Lung (tissue), 12 donors: Measurements from ENCODE around the gene ARPP21. TPM values are rescaled to one million over a fixed set of nuclear protein-coding genes. Genes with fewer than 3 reads are reported as not detected.

Experiments
- ATAC-seq: fragments of 200-7000 bp; cut with Tn5 transposase; one replicate; pipeline ENCODE4 v1.9.1; 2020; ENCODE audit warnings: moderate number of reproducible peaks; ENCODE audit not compliant: insufficient read depth, low FRiP score
- DNase-seq, 3 donors: peaks; one replicate each; pipeline ENCODE4 v3.0.0-alpha.2; 2013 to 2017
- H3K27ac ChIP-seq, 2 donors: one replicate each; pipeline ENCODE4 v1.5.1; 2013; ENCODE audit warnings: mild to moderate bottlenecking in 2 of 2, moderate library complexity in 2 of 2, control low read depth in 1 of 2, inconsistent platforms in 1 of 2, low read depth in 1 of 2, low read length in 1 of 2
- H3K27me3 ChIP-seq, 3 donors: one replicate each; pipeline ENCODE4 v1.5.1; 2013; ENCODE audit warnings: low read length in 2 of 3; ENCODE audit not compliant: control insufficient read depth in 3 of 3, insufficient read depth in 3 of 3
- H3K36me3 ChIP-seq, 4 donors: one replicate each; pipeline ENCODE4 v1.5.1; 2013; ENCODE audit warnings: low read length in 4 of 4, mild to moderate bottlenecking in 1 of 4, moderate library complexity in 1 of 4; ENCODE audit not compliant: control insufficient read depth in 4 of 4, insufficient read depth in 4 of 4
- H3K4me1 ChIP-seq, 5 donors: one replicate each; pipeline ENCODE4 v1.5.1; 2013; ENCODE audit warnings: low read length in 5 of 5, mild to moderate bottlenecking in 2 of 5, moderate library complexity in 1 of 5; ENCODE audit not compliant: control insufficient read depth in 5 of 5, insufficient read depth in 5 of 5
- H3K4me3 ChIP-seq: one replicate; pipeline ENCODE4 v1.5.1; 2013; ENCODE audit warnings: mild to moderate bottlenecking, control low read depth, moderate library complexity
- H3K9ac ChIP-seq, 2 donors: one replicate each; pipeline ENCODE4 v1.5.1; 2013; ENCODE audit warnings: low read length in 2 of 2, control low read depth in 1 of 2; ENCODE audit not compliant: insufficient read depth in 1 of 2
- H3K9me3 ChIP-seq, 4 donors: one replicate each; pipeline ENCODE4 v1.5.1; 2013; ENCODE audit warnings: low read length in 3 of 4, mild to moderate bottlenecking in 1 of 4, moderate library complexity in 1 of 4; ENCODE audit not compliant: control insufficient read depth in 4 of 4, insufficient read depth in 3 of 4
- CTCF ChIP-seq: IDR thresholded peaks from 2 replicates; pipeline ENCODE4 v1.5.1; 2012; ENCODE audit warnings: mild to moderate bottlenecking; ENCODE audit errors: control extremely low read depth, extremely low read depth
- WGBS, 2 donors: extraction: QIAGEN DNeasy Blood & Tissue Kit; methylation state at CpG; one replicate each; pipeline ENCODE4 v1.1.7; 2013; 5-methylcytosine and 5-hydroxymethylcytosine counted together
- polyA plus RNA-seq, 2 donors: library from polyadenylated mRNA; stranded (reverse); fragments of 200-250 nt; gene quantifications; one replicate each; pipeline ENCODE4 v1.2.1, GENCODE V29; 2013
- total RNA-seq, 2 donors: library from RNA; depleted of rRNA in 1 of 2; stranded (reverse); fragments of >200 nt in 1 of 2; gene quantifications; one replicate each; pipeline ENCODE4 v1.2.1, GENCODE V29; 2014 to 2021
- donor health status: control.
- donor health status: control.
- donor health status: Bipolar disorder and iron deficiency.
- donor health status: healthy.
- donor health status: DM: yes; HTN: yes; CAD: no.

The ARPP21 gene
- total and polyA plus RNA-seq, 4 donors = 0.71 TPM; not detected in 3

DNA sequence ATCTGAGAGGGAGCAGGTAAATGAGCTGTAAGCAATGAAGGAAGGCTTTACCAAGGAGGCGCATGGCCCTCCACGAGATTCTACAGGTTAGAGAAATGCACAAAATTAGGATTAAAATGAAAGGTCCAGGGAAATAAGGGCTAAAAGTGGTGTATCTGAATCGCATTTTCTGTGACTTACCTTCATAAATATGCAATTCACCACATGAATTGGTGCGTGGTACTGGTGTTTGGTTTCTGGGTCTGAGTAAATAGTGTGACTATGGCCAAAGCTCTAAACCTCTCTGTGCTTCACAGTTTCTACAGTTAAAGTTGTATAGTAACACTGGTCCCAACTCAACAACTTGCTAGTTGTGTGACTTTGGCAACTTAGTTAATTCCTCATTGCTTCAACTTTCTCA lies 8.1 kb downstream of the ARPP21 start:
- ATAC-seq = no peak
- Histone ChIP-seq H3K9me3 (no peaks in the 10 kb centered on the region), H3K27me3 (peaks cover 0 to 14% (median 11%) of the 10 kb centered on the region in 3 donors), H3K9ac (no peak overlapping the region), H3K4me3 (no peak overlapping the region), H3K4me1 (peaks cover 0 to 7% (median 0%) of the 10 kb centered on the region in 5 donors), H3K36me3 (no peaks in the 10 kb centered on the region), H3K27ac (no peak overlapping the region)
- no peak for TF ChIP-seq CTCF
- no peak for DNase-seq
- WGBS, 2 donors = 90 to 96% methylated on average over 4 of the region's 4 CpGs

GRCh38 chr3:35648347-35648746 lies 9.0 kb downstream of the ARPP21 start:
- H3K36me3 ChIP-seq = no peaks in the 10 kb centered on the region
- no peak for ATAC-seq
- TF ChIP-seq CTCF = no peak
- peak in 1 of 3 donors; percentile 17 for DNase-seq
- 65 to 67% methylated on average over 2 of the region's 2 CpGs for WGBS, 2 donors
- peaks cover 0 to 6% (median 6%) of the 10 kb centered on the region in 3 donors for H3K27me3 ChIP-seq
- no peak overlapping the region for H3K9ac ChIP-seq
- no peaks in the 10 kb centered on the region for H3K9me3 ChIP-seq
- peaks cover 0 to 7% (median 0%) of the 10 kb centered on the region in 5 donors for H3K4me1 ChIP-seq
- H3K27ac ChIP-seq = no peak overlapping the region
- no peak overlapping the region for H3K4me3 ChIP-seq

DNA sequence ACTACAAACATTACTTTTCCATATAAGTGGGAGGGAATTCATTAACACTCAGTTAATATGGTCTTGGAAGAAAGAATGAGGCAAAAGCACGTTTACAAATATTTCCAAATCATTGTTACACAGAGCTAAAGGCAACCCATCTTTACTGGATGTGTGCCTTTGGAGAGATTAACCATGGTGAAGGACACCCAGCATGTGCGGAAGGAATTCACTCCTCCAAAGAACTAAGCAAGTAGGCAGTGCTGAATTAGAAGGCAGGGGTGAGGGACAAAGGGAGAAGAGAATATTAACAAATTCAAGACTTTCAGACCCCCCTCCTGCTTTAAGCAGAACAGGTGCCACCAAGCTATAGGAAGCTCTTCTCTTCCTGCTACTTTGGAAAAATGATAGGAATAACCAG lies 10.1 kb downstream of the ARPP21 start:
- Histone ChIP-seq H3K4me3 (no peak overlapping the region), H3K27me3 (peaks cover 0 to 3% (median 0%) of the 10 kb centered on the region in 3 donors), H3K9ac (no peak overlapping the region), H3K36me3 (no peaks in the 10 kb centered on the region), H3K27ac (no peak overlapping the region), H3K4me1 (peaks cover 0 to 7% (median 0%) of the 10 kb centered on the region in 5 donors), H3K9me3 (no peaks in the 10 kb centered on the region)
- ATAC-seq (no peak), DNase-seq (no peak)
- WGBS, 2 donors = 79 to 82% methylated on average over 2 of the region's 2 CpGs
- TF ChIP-seq CTCF = no peak

DNA sequence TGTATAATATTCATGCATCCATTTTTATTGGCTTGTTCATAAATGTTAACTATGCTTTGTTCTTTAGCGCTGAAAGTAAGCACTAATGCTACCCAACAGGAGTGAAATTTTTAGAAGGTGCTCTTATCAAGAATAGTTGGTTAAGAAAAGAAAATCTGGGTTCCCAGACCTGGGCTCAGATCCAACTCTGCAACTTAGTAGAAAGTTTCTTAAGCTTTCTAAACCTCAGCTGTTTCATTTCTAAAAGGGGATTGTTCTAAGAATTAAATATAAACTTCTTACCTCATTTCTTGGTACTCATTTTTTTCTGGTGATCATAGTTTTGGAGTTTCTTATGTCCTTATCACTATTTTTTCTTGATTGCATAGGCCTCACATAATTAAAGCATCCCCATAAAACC lies 12.1 kb downstream of the ARPP21 start:
- Histone ChIP-seq H3K9me3 (no peaks in the 10 kb centered on the region), H3K36me3 (no peaks in the 10 kb centered on the region), H3K4me3 (no peak overlapping the region), H3K27ac (no peak overlapping the region), H3K27me3 (peaks cover 0 to 5% (median 0%) of the 10 kb centered on the region in 3 donors), H3K9ac (no peak overlapping the region), H3K4me1 (peaks cover 0 to 7% (median 0%) of the 10 kb centered on the region in 5 donors)
- ATAC-seq (no peak), DNase-seq (peak in 2 of 3 donors; percentile 20 to 55)
- no peak for TF ChIP-seq CTCF
- 74 to 92% methylated on average over 1 of the region's 1 CpG for WGBS, 2 donors
